ENCODE measurements around the gene CRYAA.
"Not testable (repeated sequence)": the region's sequence is repeated elsewhere in the genome, so short reads cannot be mapped to it uniquely, and the experiment has no call there.

CRYAA gene, protein sequence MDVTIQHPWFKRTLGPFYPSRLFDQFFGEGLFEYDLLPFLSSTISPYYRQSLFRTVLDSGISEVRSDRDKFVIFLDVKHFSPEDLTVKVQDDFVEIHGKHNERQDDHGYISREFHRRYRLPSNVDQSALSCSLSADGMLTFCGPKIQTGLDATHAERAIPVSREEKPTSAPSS

DNA sequence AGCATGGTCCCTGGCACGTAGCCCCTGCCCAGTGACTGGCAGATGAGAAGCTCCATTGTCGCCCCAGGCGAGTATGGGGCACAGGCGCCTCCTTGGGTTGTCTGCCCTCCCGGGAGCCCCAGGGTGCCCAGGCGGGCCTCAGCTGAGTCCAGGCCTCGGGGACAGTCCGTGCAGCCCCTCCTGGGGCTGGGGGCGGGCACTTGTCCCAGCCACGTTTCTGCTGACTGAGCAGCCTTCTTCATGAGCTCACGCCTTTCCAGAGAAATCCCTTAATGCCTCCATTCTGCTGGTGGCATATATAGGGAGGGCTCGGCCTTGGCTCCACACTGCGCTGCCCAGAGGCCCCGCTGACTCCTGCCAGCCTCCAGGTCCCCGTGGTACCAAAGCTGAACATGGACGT is at the start of gene CRYAA:
Gene CRYAA, plus strand, starts transcription at position 301 of the 400 bp plus-strand sequence. Its CDS starts 92 bp downstream, at position 393.
- DNase-seq (ENCODE audit: low read depth in 2 of 2): not testable (repeated sequence)

DNA sequence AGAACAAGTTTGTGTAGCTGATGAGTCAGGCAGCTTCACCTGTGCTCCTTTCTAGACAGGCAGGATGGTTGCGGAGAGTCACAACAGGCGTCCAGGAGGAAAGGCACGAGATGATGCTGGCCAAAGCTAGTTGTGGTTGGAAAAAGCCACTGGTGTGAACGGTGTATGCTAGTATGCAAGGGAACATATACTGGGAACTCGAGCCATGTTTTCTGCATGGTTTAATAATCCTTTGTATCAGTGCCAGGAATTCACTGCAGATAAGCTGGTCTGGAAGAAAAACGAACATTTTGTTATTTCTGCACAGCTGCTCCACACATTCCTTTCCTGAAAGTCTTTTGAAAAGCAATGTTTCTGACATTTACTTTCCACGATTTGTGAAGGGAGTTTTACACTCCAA is 38.7 kb upstream of the CRYAA start:
- not testable (repeated sequence) for DNase-seq (ENCODE audit: low read depth in 2 of 2)

DNA sequence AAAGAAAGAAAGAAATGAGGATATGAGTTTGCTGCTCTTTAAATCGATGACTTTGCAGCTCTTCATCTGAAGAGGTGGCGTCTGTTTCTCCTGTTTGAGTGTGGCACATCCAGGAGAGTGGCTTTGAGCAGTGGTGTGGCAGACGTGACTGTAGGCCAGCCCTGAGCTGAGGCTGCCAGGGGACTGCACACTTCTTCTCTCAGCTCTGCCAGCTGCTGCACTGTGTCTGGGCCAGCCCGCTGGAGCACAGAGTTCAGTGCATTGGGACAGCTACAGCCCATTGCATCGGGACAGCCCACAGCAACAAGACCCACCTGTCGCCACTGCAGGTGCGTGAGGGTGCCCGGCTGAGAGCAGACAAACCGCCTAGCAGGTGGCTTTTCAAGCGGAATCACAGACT is 34.3 kb upstream of the CRYAA start:
- DNase-seq (ENCODE audit: low read depth in 2 of 2): not testable (repeated sequence)

DNA sequence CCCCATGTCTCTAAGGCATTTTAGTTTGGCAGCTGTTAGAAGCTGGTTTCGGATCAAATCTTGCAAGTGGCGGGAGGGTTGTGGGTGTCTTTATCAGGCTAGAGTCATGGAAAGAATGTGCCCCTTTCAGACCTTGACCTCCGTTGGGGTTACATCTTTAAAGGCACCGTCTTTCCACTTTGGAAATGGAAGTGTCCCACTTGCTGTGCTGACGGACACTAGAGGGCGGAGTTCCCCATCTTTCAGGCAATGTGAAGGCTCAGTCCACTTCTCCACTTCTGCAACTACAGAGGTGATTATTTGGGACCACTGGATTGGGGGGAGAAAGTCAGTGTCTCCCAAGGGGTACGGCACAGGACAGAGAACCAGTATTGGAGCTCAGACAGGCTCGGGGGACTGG is 29.9 kb upstream of the CRYAA start:
- not testable (repeated sequence) for DNase-seq (ENCODE audit: low read depth in 2 of 2)

DNA sequence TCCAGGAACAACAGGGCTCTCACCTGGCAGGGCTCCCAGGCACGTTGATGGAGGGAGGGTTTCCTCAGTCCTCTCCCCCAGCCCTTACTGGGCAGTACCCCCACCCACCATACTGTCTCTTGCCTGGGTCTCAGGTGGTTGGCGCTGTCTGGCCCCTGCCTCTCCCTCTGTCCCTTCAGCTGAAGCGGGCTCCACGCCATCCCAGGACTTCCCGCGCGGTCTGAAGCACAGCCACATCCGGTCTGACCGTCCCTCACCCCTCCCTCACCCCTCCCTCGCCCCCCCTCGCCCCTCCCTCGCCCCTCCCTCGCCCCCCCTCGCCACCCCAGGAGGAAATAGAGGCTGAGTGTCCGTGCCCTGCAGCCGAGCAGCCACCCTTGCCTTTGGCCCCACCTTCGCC is 27.4 kb upstream of the CRYAA start:
- DNase-seq (ENCODE audit: low read depth in 2 of 2): not testable (repeated sequence)

DNA sequence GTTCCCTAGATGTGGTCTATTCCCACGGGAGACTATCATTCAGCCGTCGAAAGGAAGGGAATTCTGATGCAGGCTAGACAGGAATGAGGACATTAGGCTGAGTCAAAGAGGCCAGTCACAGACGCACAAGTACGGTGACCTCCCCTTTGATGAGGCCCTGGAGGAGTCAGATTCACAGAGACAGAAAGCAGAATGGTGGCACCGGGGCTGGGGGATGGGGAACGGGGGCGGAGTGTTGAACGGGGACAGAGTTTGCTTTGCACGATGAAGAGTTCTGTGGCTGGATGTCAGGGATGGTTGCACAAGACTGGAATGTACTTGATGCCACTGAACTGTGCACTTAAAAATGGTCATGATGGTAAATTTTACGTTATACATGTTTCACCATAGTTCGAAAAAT is 22.2 kb upstream of the CRYAA start:
- DNase-seq (ENCODE audit: low read depth in 2 of 2): not testable (repeated sequence)

DNA sequence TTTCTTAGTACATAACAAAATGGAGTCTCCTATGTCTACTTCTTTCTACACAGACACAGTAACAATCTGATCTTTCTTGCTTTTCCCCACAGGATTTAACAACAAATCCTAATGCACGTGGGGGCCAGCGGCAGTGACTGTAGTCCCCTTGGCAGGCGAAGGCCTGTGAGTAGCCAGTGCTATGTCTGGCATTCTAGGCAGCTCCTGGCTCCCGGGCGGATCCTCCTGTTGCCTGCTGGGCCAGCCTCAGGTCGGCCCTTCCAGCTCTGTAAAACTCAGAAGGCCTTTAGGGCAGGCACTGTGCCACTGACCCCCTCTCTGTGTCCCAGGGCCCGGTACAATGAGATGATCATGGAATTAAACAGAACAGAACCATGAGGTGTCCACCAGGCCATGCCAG is 20.8 kb upstream of the CRYAA start:
- DNase-seq (ENCODE audit: low read depth in 2 of 2): not testable (repeated sequence)

DNA sequence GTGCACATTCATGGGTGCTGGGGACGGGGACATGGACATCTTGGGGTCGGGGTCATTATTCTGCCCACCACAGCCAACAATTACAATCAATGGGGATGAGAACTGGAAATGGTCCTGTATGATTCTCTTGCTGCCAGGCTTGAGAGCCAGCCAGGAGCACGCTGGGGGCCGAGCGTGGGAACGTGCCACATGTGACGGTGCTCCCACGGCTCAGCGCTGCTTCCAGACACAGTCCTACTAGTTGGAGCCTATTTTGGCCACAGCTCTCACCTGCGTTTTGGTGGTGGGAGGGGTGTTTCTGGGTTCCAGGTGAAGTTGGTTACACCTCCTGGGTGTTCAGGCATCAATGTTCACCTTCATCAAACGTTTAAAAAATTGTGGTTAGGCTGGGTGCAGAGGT is 19.5 kb upstream of the CRYAA start:
- not testable (repeated sequence) for DNase-seq (ENCODE audit: low read depth in 2 of 2)

DNA sequence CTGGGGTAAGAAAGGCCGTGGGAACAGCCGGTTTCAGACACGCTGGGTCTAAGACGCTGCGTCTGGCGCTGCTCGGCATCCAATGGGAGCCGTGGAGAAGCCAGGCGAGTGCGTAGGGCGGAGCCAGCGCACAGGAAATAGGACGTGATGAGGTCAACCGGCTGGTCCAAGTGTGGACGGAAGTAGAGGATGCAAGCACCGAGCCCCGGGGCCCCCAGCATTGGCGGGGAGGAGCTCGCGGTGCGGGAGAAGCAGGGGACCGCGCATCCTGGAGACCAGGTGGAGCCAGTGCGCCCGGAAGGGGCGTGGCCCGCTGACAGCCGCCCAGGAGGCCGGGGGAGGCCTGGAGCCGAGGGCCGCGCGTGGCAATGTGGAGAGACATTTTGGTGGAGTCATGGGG is 15.2 kb upstream of the CRYAA start:
- DNase-seq (ENCODE audit: low read depth in 2 of 2): not testable (repeated sequence)

DNA sequence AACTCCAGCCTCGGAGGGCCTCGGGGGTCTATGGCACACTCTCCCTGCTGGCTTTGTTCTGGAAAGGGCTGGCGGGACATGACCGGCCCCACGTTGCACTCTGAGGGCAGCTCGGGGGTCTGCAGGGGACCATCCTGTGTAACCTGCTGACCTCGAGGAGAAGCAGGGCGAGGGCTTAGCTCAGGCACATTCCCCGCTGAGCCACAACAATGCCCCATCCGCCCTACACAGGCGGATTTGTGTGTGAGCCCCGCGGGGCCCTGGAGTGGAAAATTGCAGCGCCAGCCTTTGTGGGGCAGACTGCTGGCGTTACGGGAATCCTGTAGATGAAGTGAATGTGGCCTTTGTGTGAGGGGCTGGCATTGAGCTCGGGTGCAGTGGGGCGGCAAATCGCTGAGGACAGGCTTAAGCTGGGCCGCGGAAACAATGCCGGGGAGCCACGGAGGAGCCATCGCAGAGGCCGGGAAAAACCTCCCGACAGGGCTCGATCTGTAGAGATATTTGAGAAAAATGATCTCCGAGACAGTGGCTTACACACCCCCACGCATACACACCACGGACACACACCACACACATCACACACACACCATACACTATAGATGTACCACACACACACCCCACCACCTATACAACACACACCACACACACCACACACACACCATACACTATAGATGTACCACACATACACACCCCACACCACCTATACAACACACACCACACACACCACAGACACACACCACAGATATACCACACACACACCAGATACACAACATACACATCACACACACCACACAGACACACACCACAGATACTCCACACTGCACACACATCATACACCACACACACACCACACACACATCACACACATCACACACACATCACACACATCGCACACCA is 9.3 kb upstream of the CRYAA start:
- not testable (repeated sequence) for DNase-seq (ENCODE audit: low read depth in 2 of 2)

DNA sequence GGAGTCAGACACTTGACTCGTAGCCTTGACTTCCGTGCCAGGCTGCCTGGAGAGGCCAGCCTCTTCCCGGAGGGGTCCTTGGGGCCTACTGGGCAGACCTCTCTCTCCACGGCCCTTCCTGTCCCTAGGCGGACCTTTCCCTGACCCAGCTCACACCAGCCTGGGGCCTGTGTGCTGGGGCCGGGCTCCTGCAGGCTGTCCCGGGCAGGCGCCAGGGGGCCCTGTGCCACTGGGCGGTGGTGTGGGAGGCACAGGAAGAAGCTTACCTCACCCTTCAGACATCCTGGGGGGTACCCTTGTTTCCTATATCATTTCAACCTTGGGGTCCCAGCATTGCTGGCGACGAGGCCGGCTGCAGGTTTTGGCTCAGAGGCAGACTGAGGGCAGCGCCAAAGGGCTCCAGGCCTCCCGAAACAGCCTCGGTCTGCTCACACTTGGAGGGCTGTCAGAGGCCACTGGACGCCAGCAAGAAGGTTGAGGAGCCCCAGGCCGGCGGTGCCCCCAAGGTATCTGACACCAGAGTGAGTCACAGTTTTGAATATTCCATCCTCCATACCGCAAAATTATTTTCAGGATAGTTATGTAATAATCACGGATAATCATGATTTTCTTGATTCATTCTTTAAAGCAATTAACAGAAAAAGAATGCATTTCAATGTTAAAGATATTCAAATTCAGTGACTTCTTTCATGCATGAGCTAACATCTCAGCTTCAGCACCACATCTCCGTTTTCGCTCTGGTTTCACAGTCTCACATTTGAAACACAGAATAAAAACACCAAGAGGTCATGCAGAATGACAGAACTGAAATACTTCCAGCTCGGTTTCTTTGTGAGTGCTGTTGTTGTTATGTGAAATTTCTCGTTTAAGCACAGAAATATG is 6.7 kb upstream of the CRYAA start:
- DNase-seq (ENCODE audit: low read depth in 2 of 2): not testable (repeated sequence)

DNA sequence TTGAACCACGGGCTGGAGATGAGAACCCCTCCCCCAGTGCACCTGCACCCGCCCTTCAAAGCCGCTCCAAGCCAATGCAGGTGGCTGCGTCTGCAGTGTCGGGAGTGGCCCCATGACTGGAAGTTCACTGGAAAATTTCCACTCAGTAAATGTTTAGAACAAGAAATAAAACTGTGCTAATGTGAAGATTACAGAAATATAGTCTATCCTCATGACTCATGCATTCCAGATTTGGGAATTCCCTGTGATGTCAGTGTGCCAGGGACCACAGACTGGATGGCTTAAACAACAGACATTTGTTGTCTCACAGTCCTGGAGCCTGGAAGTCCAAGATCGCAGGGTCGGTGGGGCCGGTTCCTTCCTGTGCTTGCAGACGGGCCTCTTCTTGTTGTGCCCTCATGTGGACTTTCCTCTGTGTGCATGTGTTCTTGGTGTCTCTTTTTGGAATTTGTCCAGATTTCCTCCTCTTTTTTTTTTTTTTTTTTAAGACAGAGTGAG is 6.1 kb upstream of the CRYAA start:
- DNase-seq (ENCODE audit: low read depth in 2 of 2): not testable (repeated sequence)

DNA sequence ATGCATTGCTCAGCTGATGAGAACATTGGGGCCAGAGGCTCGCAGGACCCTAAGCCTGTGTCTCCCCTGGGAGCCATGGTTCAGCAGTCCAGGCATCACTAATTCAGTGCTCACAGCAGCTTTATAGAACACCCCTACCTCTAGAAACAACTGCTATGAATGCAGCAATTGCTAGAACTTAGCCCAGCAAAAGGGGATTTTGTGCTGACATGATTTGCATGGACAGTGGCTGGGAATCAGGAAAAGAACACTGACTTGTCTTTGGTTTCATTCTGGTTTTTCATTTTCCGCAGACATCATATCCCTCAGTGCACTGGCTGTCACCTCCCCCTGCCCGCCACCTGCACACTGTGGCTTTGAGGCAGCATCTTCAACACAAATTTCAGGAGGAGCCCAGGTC is 4.0 kb upstream of the CRYAA start:
- DNase-seq (ENCODE audit: low read depth in 2 of 2): not testable (repeated sequence)

DNA sequence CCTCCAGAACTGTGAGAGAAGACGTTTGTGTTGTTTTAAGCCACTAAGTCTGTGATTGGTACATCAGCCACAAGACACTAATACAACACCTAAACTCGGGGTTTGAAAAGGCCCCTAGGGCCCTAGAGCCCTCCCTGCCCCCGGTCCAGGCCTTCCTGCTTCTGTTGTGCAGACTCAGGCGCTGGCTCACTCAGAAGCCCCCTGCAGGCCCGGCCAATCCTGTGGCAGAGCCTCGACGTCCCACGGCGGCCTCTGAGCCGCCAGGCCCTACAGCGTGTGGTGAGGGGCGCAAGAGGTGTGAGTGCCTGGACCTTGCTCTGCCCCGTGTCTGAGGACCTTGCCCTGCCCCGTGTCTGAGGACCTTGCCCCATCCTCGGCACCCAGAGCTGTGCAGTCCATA is 3.1 kb upstream of the CRYAA start:
- DNase-seq (ENCODE audit: low read depth in 2 of 2): not testable (repeated sequence)

DNA sequence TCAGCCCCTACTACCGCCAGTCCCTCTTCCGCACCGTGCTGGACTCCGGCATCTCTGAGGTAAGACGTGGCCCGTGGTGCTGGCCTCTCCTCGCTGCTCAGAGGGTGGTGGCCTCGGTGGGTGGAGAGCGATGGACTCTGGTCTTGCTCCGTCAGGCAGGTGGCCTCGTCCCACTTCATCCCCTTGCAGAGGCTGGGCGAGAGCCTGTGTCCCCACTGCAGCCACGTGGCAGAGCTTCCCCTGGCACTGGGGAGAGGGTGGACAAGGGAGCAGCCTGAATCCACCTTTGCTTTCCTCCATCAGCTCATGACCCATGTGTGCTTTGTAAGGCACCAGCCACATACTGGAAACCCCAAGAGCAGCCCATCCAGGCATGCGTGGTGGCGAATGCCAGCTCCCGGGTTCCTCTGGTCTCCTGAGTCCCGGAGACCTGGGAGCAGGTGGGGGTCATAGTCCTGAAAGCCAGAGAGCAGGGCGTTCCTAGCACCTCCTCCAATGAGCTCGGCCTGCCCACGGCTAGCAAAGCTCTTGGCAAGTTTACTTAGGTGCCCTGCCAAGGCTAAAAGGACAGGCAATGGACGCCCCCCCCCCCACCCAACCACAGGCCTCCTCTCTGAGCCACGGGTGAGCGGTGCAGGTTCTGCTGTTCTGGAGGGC is 550 bp downstream of the CRYAA start:
- DNase-seq (ENCODE audit: low read depth in 2 of 2): not testable (repeated sequence)

DNA sequence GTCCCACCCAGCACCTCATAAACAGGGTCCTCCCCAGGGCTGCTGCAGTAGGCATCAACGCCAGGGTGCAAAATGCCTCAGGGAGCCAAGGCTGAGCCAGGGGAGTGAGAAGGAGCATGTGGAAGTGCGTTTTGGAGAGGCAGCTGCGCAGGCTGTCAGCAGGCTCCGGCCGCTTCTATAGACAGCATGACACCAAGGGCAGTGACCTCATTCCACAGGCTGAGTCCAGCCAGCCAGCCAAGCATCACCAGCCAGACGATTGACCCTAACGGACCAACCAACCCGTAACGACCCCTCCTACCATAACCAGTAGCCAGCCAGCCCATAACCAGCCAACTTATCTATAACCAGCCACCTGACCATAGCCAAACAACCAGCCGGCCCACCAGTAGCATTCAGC is 1.1 kb downstream of the CRYAA start:
- DNase-seq (ENCODE audit: low read depth in 2 of 2): not testable (repeated sequence)

DNA sequence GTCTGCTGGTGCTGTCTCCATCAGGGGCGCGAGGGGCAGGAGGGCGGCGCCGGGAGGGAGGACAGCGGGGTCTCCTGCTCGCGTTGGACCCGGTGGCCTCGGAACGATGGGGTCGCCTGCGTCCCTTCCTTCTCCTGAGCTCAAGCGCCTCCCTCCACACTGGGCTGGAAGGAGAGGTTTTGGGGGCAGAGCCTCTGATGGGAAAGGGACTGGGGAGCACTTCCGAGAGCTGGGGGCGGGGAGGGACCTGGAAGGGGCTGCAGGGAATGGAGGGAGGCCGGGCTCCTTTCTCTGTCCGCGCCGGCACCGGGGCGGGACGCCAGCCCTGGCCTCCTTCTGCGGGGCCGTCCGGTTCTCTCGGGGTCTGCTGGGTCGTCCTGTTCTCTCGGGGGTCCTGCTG is 4.0 kb downstream of the CRYAA start:
- not testable (repeated sequence) for DNase-seq (ENCODE audit: low read depth in 2 of 2)

DNA sequence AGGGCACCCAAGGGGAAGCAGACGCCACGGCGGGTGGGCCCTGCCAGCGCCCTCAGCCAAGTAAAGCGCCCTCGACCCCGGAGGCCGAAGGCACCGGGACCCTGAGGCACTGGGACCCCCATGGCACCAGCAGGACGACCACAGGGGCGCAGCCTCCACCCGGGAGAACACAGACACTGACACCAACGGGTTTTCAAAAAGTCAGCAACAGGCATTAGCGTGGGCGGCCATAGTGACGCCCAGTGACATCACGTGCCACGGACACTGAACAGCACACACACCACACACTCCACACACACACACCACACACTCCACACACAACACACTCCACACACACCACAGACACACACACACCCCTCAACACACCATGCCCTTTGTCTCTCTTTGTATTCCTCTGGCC is 4.6 kb downstream of the CRYAA start:
- DNase-seq (ENCODE audit: low read depth in 2 of 2): not testable (repeated sequence)

DNA sequence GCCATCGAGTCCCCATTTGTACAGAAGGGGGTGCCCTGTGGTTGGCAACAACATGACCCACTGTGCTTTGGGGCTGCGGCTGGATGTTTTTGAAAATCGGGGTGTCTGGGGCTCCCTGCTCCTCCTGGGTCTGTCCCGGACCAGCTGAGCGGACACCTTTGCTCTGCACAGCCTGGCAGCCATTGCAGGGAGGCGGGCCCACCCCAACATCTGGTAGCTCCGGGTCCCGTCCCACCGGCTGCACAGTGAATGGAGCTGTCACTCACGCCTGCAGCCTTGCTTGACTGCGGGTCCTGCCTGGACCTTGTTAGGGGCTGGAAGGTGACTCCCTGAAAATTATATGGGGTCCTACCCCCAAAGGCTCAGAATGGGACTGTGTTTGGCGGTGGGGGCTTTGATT is 5.1 kb downstream of the CRYAA start:
- not testable (repeated sequence) for DNase-seq (ENCODE audit: low read depth in 2 of 2)

DNA sequence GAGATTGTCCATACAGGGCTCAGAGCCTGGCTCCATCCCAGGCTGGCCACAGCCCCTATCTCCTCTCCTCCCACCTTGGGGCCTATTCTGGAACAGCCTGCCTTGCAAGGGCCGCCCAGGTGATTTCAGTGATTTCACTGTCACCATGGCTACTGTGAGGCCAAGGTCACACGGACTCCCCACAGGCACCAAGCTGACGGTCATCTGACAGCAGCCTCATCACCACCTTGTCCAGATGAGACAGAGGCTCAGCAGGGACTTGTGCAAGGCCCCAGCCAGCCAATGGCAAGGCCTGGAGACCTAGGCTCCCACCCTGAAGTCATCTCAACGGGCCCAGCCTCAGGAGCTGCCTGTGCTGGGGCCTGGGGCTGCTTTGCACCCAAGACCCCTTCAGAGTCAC is 6.2 kb downstream of the CRYAA start:
- DNase-seq (ENCODE audit: low read depth in 2 of 2): not testable (repeated sequence)

DNA sequence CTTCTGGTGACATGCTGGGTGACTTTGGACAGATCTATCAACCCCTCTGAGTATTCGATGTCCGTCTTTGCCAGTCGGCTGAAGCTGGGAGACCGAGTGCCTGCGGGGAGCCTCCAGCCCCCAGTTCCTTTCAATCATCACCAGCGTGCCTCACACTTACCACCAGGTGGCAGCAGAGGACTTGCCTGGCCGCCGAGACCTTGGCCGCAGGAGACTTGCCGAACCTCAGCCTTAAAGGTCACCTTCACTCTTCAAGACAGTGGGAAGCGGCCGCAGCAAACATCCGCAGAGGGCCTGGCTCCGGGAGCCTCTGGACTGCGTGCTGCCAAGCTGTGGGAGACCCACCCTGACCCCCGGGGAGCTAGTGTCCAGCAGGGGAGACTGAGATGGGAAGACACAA is 7.8 kb downstream of the CRYAA start:
- DNase-seq (ENCODE audit: low read depth in 2 of 2): not testable (repeated sequence)
